ENCODE measurements around the gene SNCB.

Gene SNCB

GRCh38 chr5:176625512-176625911 lies 4.8 kb downstream of the SNCB start:
- TF ChIP-seq CTCF (conservative IDR thresholded peaks at IDR 0.05; ENCODE audit: low read length) = no peak
- TF ChIP-seq EZH2phosphoT487 (IDR thresholded peaks at IDR 0.05; ENCODE audit: borderline replicate concordance) = no peak
- H3K4me1 ChIP-seq (ENCODE audit: insufficient read depth, low read length, poor library complexity, severe bottlenecking) = no peaks in the 10 kb centered on the region
- no peak overlapping the region for H2AFZ ChIP-seq (ENCODE audit: low read length)
- no peak overlapping the region for H3K4me2 ChIP-seq (ENCODE audit: low read depth, low read length, poor library complexity, severe bottlenecking)
- H4K20me1 ChIP-seq (ENCODE audit: insufficient read depth, low read length, poor library complexity, severe bottlenecking) = no peaks in the 10 kb centered on the region
- H3F3A ChIP-seq (ENCODE audit: low read depth) = no peaks in the 10 kb centered on the region
- no peak overlapping the region for H3K4me3 ChIP-seq (ENCODE audit: low read length, poor library complexity, severe bottlenecking)
- H3K79me2 ChIP-seq (ENCODE audit: insufficient read depth, low read length) = no peaks in the 10 kb centered on the region
- no peaks in the 10 kb centered on the region for H3K9me3 ChIP-seq (ENCODE audit: insufficient read depth, low read depth, low read length)
- no peaks in the 10 kb centered on the region for H3K9me2 ChIP-seq (replicated peaks; ENCODE audit: low read depth, low read length)
- no peaks in the 10 kb centered on the region for H3K27me3 ChIP-seq (ENCODE audit: insufficient read depth, low read length, poor library complexity, severe bottlenecking)
- no peaks in the 10 kb centered on the region for H3K36me3 ChIP-seq (ENCODE audit: insufficient read depth, low read length)
- no peak overlapping the region for H3K9ac ChIP-seq (ENCODE audit: low read depth, low read length, poor library complexity, severe bottlenecking)

- no peaks in the 10 kb centered on the region for H3K4me1 ChIP-seq (ENCODE audit: insufficient read depth, low read length, poor library complexity, severe bottlenecking)
- H3K9me2 ChIP-seq (replicated peaks; ENCODE audit: low read depth, low read length) = no peaks in the 10 kb centered on the region
- no peaks in the 10 kb centered on the region for H3K27me3 ChIP-seq (ENCODE audit: insufficient read depth, low read length, poor library complexity, severe bottlenecking)
- H3K9ac ChIP-seq (ENCODE audit: low read depth, low read length, poor library complexity, severe bottlenecking) = no peak overlapping the region
- no peaks in the 10 kb centered on the region for H3F3A ChIP-seq (ENCODE audit: low read depth)
- H3K4me3 ChIP-seq (ENCODE audit: low read length, poor library complexity, severe bottlenecking) = no peak overlapping the region
- H2AFZ ChIP-seq (ENCODE audit: low read length) = no peak overlapping the region
- H3K9me3 ChIP-seq (ENCODE audit: insufficient read depth, low read depth, low read length) = no peaks in the 10 kb centered on the region
- no peaks in the 10 kb centered on the region for H3K36me3 ChIP-seq (ENCODE audit: insufficient read depth, low read length)
- no peak for TF ChIP-seq CTCF (conservative IDR thresholded peaks at IDR 0.05; ENCODE audit: low read length)
- TF ChIP-seq EZH2phosphoT487 (IDR thresholded peaks at IDR 0.05; ENCODE audit: borderline replicate concordance) = no peak
- H4K20me1 ChIP-seq (ENCODE audit: insufficient read depth, low read length, poor library complexity, severe bottlenecking) = no peaks in the 10 kb centered on the region
- H3K79me2 ChIP-seq (ENCODE audit: insufficient read depth, low read length) = no peaks in the 10 kb centered on the region
- no peak overlapping the region for H3K4me2 ChIP-seq (ENCODE audit: low read depth, low read length, poor library complexity, severe bottlenecking)
These were observed 5.4 kb downstream of the SNCB start for GRCh38 chr5:176624938-176625337.

GRCh38 chr5:176624142-176624541 lies 6.2 kb downstream of the SNCB start:
- no peaks in the 10 kb centered on the region for H3K9me2 ChIP-seq (replicated peaks; ENCODE audit: low read depth, low read length)
- no peaks in the 10 kb centered on the region for H4K20me1 ChIP-seq (ENCODE audit: insufficient read depth, low read length, poor library complexity, severe bottlenecking)
- H3K79me2 ChIP-seq (ENCODE audit: insufficient read depth, low read length) = no peaks in the 10 kb centered on the region

More at GRCh38 chr5:176624142-176624541, 6.2 kb downstream of the SNCB start:
- H3K4me2 ChIP-seq (ENCODE audit: low read depth, low read length, poor library complexity, severe bottlenecking) = no peak overlapping the region
- no peaks in the 10 kb centered on the region for H3K27me3 ChIP-seq (ENCODE audit: insufficient read depth, low read length, poor library complexity, severe bottlenecking)
- no peak for TF ChIP-seq EZH2phosphoT487 (IDR thresholded peaks at IDR 0.05; ENCODE audit: borderline replicate concordance)
- TF ChIP-seq CTCF (conservative IDR thresholded peaks at IDR 0.05; ENCODE audit: low read length) = no peak
- no peak overlapping the region for H3K4me3 ChIP-seq (ENCODE audit: low read length, poor library complexity, severe bottlenecking)
- H3F3A ChIP-seq (ENCODE audit: low read depth) = no peaks in the 10 kb centered on the region
- no peaks in the 10 kb centered on the region for H3K9me3 ChIP-seq (ENCODE audit: insufficient read depth, low read depth, low read length)
- H3K9ac ChIP-seq (ENCODE audit: low read depth, low read length, poor library complexity, severe bottlenecking) = no peak overlapping the region
- no peak overlapping the region for H2AFZ ChIP-seq (ENCODE audit: low read length)
- H3K4me1 ChIP-seq (ENCODE audit: insufficient read depth, low read length, poor library complexity, severe bottlenecking) = no peaks in the 10 kb centered on the region
- no peaks in the 10 kb centered on the region for H3K36me3 ChIP-seq (ENCODE audit: insufficient read depth, low read length)

Data from Loucy (cell line).